ENCODE measurements around the gene CTCF. TPM values are rescaled to one million over a fixed set of nuclear protein-coding genes. Genes with fewer than 3 reads are reported as not detected.

CTCF gene
- total RNA-seq, 2 experiments from 2014 or later, result 43.8 to 46.4 TPM

GRCh38 chr16:67561501-67561823 is 864 bp upstream of the CTCF start:
- H3K36me3 ChIP-seq (ENCODE audit: insufficient read depth, low read length), result peaks cover 7% of the 10 kb centered on the region
- ChIA-PET POLR2A (interaction anchor here (0.7 to 10.4 kb wide), 18 partner anchors 9 to 524 kb away, joined by 3 to 358 read pairs (median 8); partner anchors contain the start of genes ACD, C16orf86, CARMIL2 and DDX28), CTCF (interaction anchor here (0.7 to 9.5 kb wide), 8 partner anchors 7 to 83 kb away, joined by 3 to 119 read pairs (median 12); partner anchors contain the start of genes ATP6V0D1 and CARMIL2)
- DNase-seq (no peak), ATAC-seq (ENCODE audit: poor library complexity) (no peak)
- no peaks in the 10 kb centered on the region for H3K27me3 ChIP-seq (ENCODE audit: control insufficient read depth in 1 of 2, insufficient read depth in 2 of 2, low read length in 2 of 2)
- H3K4me1 Mint-ChIP-seq (ENCODE audit: low read depth), result peaks cover 45% of the 10 kb centered on the region
- no peaks in the 10 kb centered on the region for H3K9me3 ChIP-seq (ENCODE audit: control insufficient read depth in 1 of 2, insufficient read depth in 1 of 2, low read length in 2 of 2)
- peaks cover 46% of the 10 kb centered on the region for H3K4me1 ChIP-seq (ENCODE audit: insufficient read depth, low read length)
- peak overlapping the region; percentile 93 for H3K27ac Mint-ChIP-seq
- H3K9me3 Mint-ChIP-seq, result no peaks in the 10 kb centered on the region
- no peak for TF ChIP-seq CTCF (IDR thresholded peaks at IDR 0.05)
- H3K36me3 Mint-ChIP-seq (ENCODE audit: low read depth), result peaks cover 13% of the 10 kb centered on the region
- peak overlapping the region; percentile 83 for H3K4me3 ChIP-seq (ENCODE audit: low read length)
- H3K27ac ChIP-seq (ENCODE audit: low read depth in 1 of 2, low read length in 2 of 2), result peak overlapping the region; percentile 82 to 86
- H3K4me3 Mint-ChIP-seq, result peak overlapping the region; percentile 91
- H3K27me3 Mint-ChIP-seq, result no peaks in the 10 kb centered on the region
- intact Hi-C loops (cut with DNase I, micrococcal nuclease), result loop anchor here (5.0 kb wide), 3 partner anchors 39 to 809 kb away; partner anchors contain the start of genes DYNC1LI2 (in 1 of the 2), RANBP10 (in 1 of the 2) and TSNAXIP1 (in 1 of the 2)

GRCh38 chr16:67561824-67562525 is 351 bp upstream of the CTCF start:
- peak; percentile 74 for ATAC-seq (ENCODE audit: poor library complexity)
- H3K27me3 ChIP-seq (ENCODE audit: control insufficient read depth in 1 of 2, insufficient read depth in 2 of 2, low read length in 2 of 2), result no peaks in the 10 kb centered on the region
- Mint-ChIP-seq H3K27me3 (no peaks in the 10 kb centered on the region), H3K9me3 (no peaks in the 10 kb centered on the region), H3K4me1 (ENCODE audit: low read depth) (peaks cover 45% of the 10 kb centered on the region), H3K4me3 (peak overlapping the region; percentile 91), H3K27ac (peak overlapping the region; percentile 93), H3K36me3 (ENCODE audit: low read depth) (peaks cover 13% of the 10 kb centered on the region)
- peaks cover 46% of the 10 kb centered on the region for H3K4me1 ChIP-seq (ENCODE audit: insufficient read depth, low read length)
- peak overlapping the region; percentile 83 for H3K4me3 ChIP-seq (ENCODE audit: low read length)
- intact Hi-C loops (cut with DNase I, micrococcal nuclease), result loop anchor here (1.0 to 5.0 kb wide), 8 partner anchors 15 to 810 kb away; partner anchors contain the start of genes ACD (in 1 of the 2), DYNC1LI2 (in 1 of the 2), PARD6A (in 1 of the 2) and RANBP10 (in 1 of the 2)
- POLR2A ChIA-PET, result interaction anchor here (0.6 to 10.4 kb wide), 29 partner anchors 10 to 523 kb away, joined by 3 to 358 read pairs (median 7); partner anchors contain the start of genes ACD, ATP6V0D1, C16orf86 and CARMIL2
- H3K27ac ChIP-seq (ENCODE audit: low read depth in 1 of 2, low read length in 2 of 2), result peak overlapping the region; percentile 82 to 86
- peaks cover 7% of the 10 kb centered on the region for H3K36me3 ChIP-seq (ENCODE audit: insufficient read depth, low read length)
- peak; percentile 93 to 99 (median 96) for DNase-seq
- TF ChIP-seq CTCF (IDR thresholded peaks at IDR 0.05), result peak; percentile 18
- CTCF ChIA-PET, result interaction anchor here (0.8 to 9.5 kb wide), 13 partner anchors 8 to 106 kb away, joined by 3 to 119 read pairs (median 10); partner anchors contain the start of genes ACD, ATP6V0D1, C16orf86 and CARMIL2
- H3K9me3 ChIP-seq (ENCODE audit: control insufficient read depth in 1 of 2, insufficient read depth in 1 of 2, low read length in 2 of 2), result no peaks in the 10 kb centered on the region

- Mint-ChIP-seq H3K4me1 (ENCODE audit: low read depth) (peaks cover 52% of the 10 kb centered on the region), H3K36me3 (ENCODE audit: low read depth) (peaks cover 13% of the 10 kb centered on the region)
These were observed 787 bp downstream of the CTCF start for GRCh38 chr16:67562918-67563707.

More at GRCh38 chr16:67562918-67563707, 787 bp downstream of the CTCF start:
- H3K27me3 ChIP-seq (ENCODE audit: control insufficient read depth in 1 of 2, insufficient read depth in 2 of 2, low read length in 2 of 2), result no peaks in the 10 kb centered on the region
- peak overlapping the region; percentile 75 to 98 for H3K27ac ChIP-seq (ENCODE audit: low read depth in 1 of 2, low read length in 2 of 2)
- peak; percentile 25 for TF ChIP-seq CTCF (IDR thresholded peaks at IDR 0.05)
- Mint-ChIP-seq H3K27me3 (no peaks in the 10 kb centered on the region), H3K27ac (peak overlapping the region; percentile 93), H3K9me3 (no peaks in the 10 kb centered on the region), H3K4me3 (peak overlapping the region; percentile 88)
- ChIA-PET CTCF (interaction anchor here (0.6 to 9.5 kb wide), 20 partner anchors 9 to 522 kb away, joined by 3 to 119 read pairs (median 4); partner anchors contain the start of genes ACD, ATP6V0D1, C16orf86 and CARMIL2), POLR2A (interaction anchor here (0.7 to 10.4 kb wide), 27 partner anchors 9 to 732 kb away, joined by 3 to 358 read pairs (median 8); partner anchors contain the start of genes ACD, ATP6V0D1, C16orf86 and CARMIL2)
- H3K9me3 ChIP-seq (ENCODE audit: control insufficient read depth in 1 of 2, insufficient read depth in 1 of 2, low read length in 2 of 2), result no peaks in the 10 kb centered on the region
- peak overlapping the region; percentile 81 for H3K4me3 ChIP-seq (ENCODE audit: low read length)
- intact Hi-C loops (cut with DNase I, micrococcal nuclease), result loop anchor here (1.0 to 5.0 kb wide), 8 partner anchors 16 to 811 kb away; partner anchors contain the start of genes ACD (in 1 of the 2), DYNC1LI2 (in 1 of the 2), PARD6A (in 1 of the 2) and RANBP10 (in 1 of the 2)
- H3K4me1 ChIP-seq (ENCODE audit: insufficient read depth, low read length), result peaks cover 51% of the 10 kb centered on the region
- H3K36me3 ChIP-seq (ENCODE audit: insufficient read depth, low read length), result peaks cover 7% of the 10 kb centered on the region
- ATAC-seq (ENCODE audit: poor library complexity) (peak; percentile 19), DNase-seq (peak; percentile 44 to 87 (median 54))

All from CD4-positive, alpha-beta T cell (primary cell).